K562 (cell line): ENCODE data around the gene CERS1.

ENCODE experiments used
- CBFB ChIP-seq: sonication (generic); formaldehyde crosslinking; IDR thresholded peaks from 2 replicates; pipeline ENCODE4 v1.4.0; 2020; ENCODE audit warnings: mild to moderate bottlenecking, missing genetic modification reagents
- HMBOX1 ChIP-seq: sonication (generic); IDR thresholded peaks from 2 replicates; pipeline ENCODE4 v1.6.1; 2016
- MTA1 ChIP-seq: fragments of 450-650 bp; IDR thresholded peaks from 2 replicates; pipeline ENCODE4 v1.6.1; 2017; ENCODE audit warnings: borderline replicate concordance
- POU5F1 ChIP-seq: fragments of 150-350 bp; IDR thresholded peaks from 2 replicates; pipeline ENCODE4 v1.6.1; 2014; ENCODE audit warnings: borderline replicate concordance, low read length, low read depth, mild to moderate bottlenecking; ENCODE audit not compliant: partially characterized antibody

GRCh38 chr19:18833849-18834643 is 61.9 kb downstream of the CERS1 start:
- TF ChIP-seq POU5F1: no peak
- no peak for TF ChIP-seq HMBOX1
- TF ChIP-seq MTA1: no peak
- TF ChIP-seq CBFB (CRISPR knock-in tag): no peak
